AG04449 (cell line): Measurements from ENCODE around the gene AEBP2.

ENCODE experiments used
- CTCF ChIA-PET: fragments of 350-600 bp; formaldehyde crosslinking; extraction: SDS; loops from one replicate; lab custom pipeline; 2021; ENCODE audit warnings: antibody characterized with exemption; lab: Yijun Ruan, JAX
- POLR2A ChIA-PET: fragments of 400-600, 350-600 bp; formaldehyde crosslinking; extraction: SDS; loops from one replicate; lab custom pipeline; 2020; ENCODE audit warnings: antibody characterized with exemption, inconsistent platforms; lab: Yijun Ruan, JAX
- DNase-seq: peaks from one replicate; pipeline ENCODE4 v3.0.0-alpha.2; 2010; ENCODE audit warnings: low read depth, low spot score
- H3K4me3 ChIP-seq: 2 replicates; pipeline ENCODE4 v1.5.1; 2011; ENCODE audit warnings: low read depth, mild to moderate bottlenecking, control low read depth, low read length
- CTCF ChIP-seq: IDR thresholded peaks from one replicate; pipeline ENCODE4 v1.5.1; 2011; ENCODE audit warnings: mild to moderate bottlenecking, moderate library complexity, low read length, control low read depth, inconsistent platforms; ENCODE audit not compliant: insufficient read depth; ENCODE audit errors: missing control alignments

Gene AEBP2

GRCh38 chr12:19544353-19544752 lies 105.1 kb downstream of the AEBP2 start:
- no peak overlapping the region for H3K4me3 ChIP-seq
- POLR2A ChIA-PET = no interaction called here
- TF ChIP-seq CTCF = no peak
- no peak for DNase-seq
- CTCF ChIA-PET = no interaction called here

GRCh38 chr12:19545301-19545700 lies 106.0 kb downstream of the AEBP2 start:
- POLR2A ChIA-PET = no interaction called here
- TF ChIP-seq CTCF = no peak
- CTCF ChIA-PET = no interaction called here
- no peak overlapping the region for H3K4me3 ChIP-seq
- DNase-seq = no peak

GRCh38 chr12:19546027-19546426 lies 106.7 kb downstream of the AEBP2 start:
- no peak for DNase-seq
- no peak for TF ChIP-seq CTCF
- H3K4me3 ChIP-seq = no peak overlapping the region
- ChIA-PET CTCF (interaction anchor here (1.2 to 1.8 kb wide), 2 partner anchors 29 to 97 kb away, joined by 3 to 4 read pairs; no protein-coding TSS in a partner anchor), POLR2A (no interaction called here)

- TF ChIP-seq CTCF = no peak
- DNase-seq = no peak
- POLR2A ChIA-PET = no interaction called here
- CTCF ChIA-PET = interaction anchor here (0.7 to 1.8 kb wide), 3 partner anchors 10 to 97 kb away, joined by 3 to 4 read pairs (median 3); no protein-coding TSS in a partner anchor
- no peak overlapping the region for H3K4me3 ChIP-seq
Measured at GRCh38 chr12:19546611-19547162, 107.4 kb downstream of the AEBP2 start.

- ChIA-PET POLR2A (no interaction called here), CTCF (interaction anchor here (0.7 to 1.8 kb wide), 3 partner anchors 11 to 96 kb away, joined by 3 to 4 read pairs (median 3); no protein-coding TSS in a partner anchor)
- TF ChIP-seq CTCF = no peak
Measured at GRCh38 chr12:19547271-19547671, 108.0 kb downstream of the AEBP2 start.

GRCh38 chr12:19548834-19549233 lies 109.5 kb downstream of the AEBP2 start:
- TF ChIP-seq CTCF = no peak
- ChIA-PET POLR2A (no interaction called here), CTCF (no interaction called here)
- H3K4me3 ChIP-seq = no peak overlapping the region
- no peak for DNase-seq

More at GRCh38 chr12:19547271-19547671, 108.0 kb downstream of the AEBP2 start:
- H3K4me3 ChIP-seq = no peak overlapping the region
- DNase-seq = no peak
